D721Med (cell line): ENCODE measurements around the gene FMN1.
"Not testable (repeated sequence)": the region's sequence is repeated elsewhere in the genome, so short reads cannot be mapped to it uniquely, and the experiment has no call there.

Experiments
- DNase-seq: peaks from one replicate; pipeline ENCODE4 v3.0.0; 2011; ENCODE audit warnings: low spot score; ENCODE audit not compliant: insufficient read length
- FAIRE-seq: peaks from 2 replicates; lab custom pipeline; 2011; peaks lifted over from hg19 to GRCh38; lab: Jason Lieb, UNC
- CTCF ChIP-seq: IDR thresholded peaks from 2 replicates; pipeline ENCODE4 v1.5.1; 2012; ENCODE audit warnings: mild to moderate bottlenecking, control low read depth; ENCODE audit not compliant: insufficient read depth; ENCODE audit errors: missing control alignments

The FMN1 gene

DNA sequence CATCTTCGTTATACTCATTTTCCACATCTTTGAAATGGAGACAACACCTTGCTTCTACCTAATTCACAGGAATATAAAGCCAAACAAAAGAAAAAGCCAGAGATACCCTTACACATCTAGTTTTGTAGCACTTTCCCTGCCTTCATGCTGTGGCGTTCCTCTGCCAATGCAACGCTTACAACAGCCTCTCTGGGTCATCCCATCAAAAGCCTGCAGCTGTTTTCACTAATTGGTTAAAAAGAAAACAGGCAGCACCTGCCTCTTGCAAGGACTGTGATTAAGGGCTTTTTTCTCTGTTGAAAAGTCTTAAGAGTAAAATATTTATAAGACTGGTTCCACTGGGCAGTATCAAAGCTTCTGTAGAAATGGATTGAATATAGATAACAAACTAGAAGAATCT is 120.3 kb downstream of the FMN1 start:
- DNase-seq = no peak
- TF ChIP-seq CTCF = no peak
- no peak for FAIRE-seq

DNA sequence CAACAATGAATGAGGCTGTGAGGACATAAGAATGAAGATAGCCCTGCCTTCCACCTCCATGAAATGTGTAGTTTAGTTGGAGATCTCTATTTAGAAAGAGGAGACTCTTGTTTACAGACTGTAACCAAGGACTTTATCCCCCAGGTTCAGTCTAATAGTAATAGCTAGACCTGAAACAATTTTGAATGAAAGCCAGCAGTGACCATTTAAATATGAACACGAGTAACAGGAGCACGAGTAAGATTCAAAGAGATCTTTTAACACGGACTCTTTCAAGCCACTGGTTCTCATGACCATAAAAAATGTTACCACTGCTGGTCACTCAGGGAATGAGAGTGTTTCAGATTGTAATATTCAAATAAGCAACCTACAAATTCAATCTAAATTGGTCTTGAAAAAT is 123.1 kb downstream of the FMN1 start:
- DNase-seq (no peak), FAIRE-seq (no peak)
- no peak for TF ChIP-seq CTCF

DNA sequence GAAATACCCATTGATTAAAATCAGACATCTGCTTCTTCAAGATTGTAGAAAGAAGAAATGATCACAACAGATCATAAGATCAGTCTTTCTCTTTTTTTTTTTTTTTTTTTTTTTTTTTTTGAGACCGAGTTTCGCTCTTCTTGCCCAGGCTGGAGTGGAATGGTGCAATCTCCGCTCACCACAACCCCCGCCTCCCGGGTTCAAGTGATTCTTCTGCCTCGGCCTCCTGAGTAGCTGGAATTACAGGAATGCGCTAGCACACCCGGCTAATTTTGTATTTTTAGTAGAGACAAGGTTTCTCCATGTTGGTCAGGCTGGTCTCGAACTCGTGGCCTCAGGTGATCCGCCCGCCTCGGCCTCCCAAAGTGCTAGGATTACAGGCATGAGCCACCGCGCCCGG is 124.6 kb downstream of the FMN1 start:
- FAIRE-seq, DNase-seq: not testable (repeated sequence)

DNA sequence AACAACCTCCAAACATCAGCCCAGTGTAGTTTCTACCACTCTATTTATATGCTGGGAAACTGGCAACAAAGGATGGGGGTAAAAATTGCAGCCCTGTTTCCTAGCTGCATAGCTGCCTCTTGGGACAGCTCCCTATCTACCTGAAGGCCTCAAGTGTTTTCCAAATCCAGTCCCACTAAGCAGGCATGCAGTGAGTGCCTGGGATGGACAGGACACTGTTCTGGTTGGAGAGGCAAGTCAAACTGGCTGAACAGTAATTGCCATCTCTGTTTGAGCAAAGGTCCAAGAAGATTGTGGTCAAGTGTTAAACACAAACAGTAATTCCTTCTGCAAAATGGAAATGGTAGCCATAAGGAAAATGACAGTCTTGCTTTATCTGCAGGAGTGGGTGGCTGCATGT is 125.4 kb downstream of the FMN1 start:
- DNase-seq (no peak), FAIRE-seq (no peak)
- no peak for TF ChIP-seq CTCF

GRCh38 chr15:33068511-33068990 is 126.0 kb downstream of the FMN1 start:
- no peak for TF ChIP-seq CTCF
- DNase-seq = no peak
- no peak for FAIRE-seq

DNA sequence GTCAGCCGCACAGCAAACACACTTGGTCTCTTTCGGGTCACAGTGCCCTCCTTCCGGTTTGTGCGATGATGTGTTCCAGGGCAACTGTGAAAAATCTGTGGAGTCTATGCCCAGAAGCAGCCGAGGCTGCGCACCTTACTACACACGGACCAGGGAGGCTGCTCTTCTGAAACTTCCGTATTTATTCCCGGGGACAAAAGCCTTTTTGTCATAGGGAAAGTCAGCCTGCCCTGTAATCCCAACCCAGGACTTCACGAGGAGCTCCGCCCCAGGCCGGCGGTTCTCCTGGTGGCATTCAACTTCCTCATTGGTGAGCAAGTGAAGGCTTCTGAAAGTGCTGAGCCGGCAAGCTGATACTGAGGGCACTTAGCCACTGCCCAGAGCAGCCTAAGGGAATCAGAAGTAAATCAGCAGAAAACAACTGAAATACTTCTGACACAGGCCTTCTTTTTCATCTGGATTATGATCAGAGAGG is 126.5 kb downstream of the FMN1 start:
- no peak for FAIRE-seq
- no peak for DNase-seq
- TF ChIP-seq CTCF = no peak

DNA sequence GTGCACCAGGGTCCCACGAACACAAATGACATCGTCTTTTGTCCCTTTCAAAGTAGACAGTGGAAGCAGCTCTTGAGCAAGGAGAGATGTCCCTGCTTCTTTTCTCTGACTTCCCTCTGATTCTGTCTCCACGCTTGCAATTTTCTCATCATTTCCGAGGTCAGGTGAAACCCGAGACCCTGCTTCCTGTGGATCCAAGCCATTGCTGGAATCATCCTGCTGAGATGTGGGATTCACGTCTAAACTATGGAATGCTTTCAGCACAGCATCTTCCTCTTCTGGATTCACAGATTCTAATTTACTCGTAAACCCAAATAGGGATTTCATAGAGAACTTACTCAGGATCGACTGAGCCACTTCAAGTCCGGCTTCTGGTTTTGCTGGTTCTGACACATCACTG is 127.1 kb downstream of the FMN1 start:
- FAIRE-seq (no peak), DNase-seq (no peak)

More for the DNA sequence above, 127.1 kb downstream of the FMN1 start:
- no peak for TF ChIP-seq CTCF
